GM12875 (cell line): ENCODE data around the gene ADAMTS6.

Source experiments
- H3K4me3 ChIP-seq: one replicate; pipeline ENCODE4 v1.5.1; 2011; ENCODE audit warnings: low read depth, low read length, control low read depth
- CTCF ChIP-seq: IDR thresholded peaks from 2 replicates; pipeline ENCODE4 v1.5.1; 2011; ENCODE audit warnings: low read depth, mild to moderate bottlenecking, control low read depth, inconsistent platforms, low read length, moderate library complexity, borderline replicate concordance; ENCODE audit not compliant: insufficient read depth

Gene ADAMTS6

GRCh38 chr5:65459995-65460394 is 21.7 kb downstream of the ADAMTS6 start:
- no peak for TF ChIP-seq CTCF

GRCh38 chr5:65455064-65455463 is 26.7 kb downstream of the ADAMTS6 start:
- H3K4me3 ChIP-seq, result no peak overlapping the region
- no peak for TF ChIP-seq CTCF

More at GRCh38 chr5:65459995-65460394, 21.7 kb downstream of the ADAMTS6 start:
- no peak overlapping the region for H3K4me3 ChIP-seq

- TF ChIP-seq CTCF, result no peak
- no peak overlapping the region for H3K4me3 ChIP-seq
These were observed 30.3 kb downstream of the ADAMTS6 start for GRCh38 chr5:65451436-65451835.

GRCh38 chr5:65446682-65447081 is 35.0 kb downstream of the ADAMTS6 start:
- no peak for TF ChIP-seq CTCF
- H3K4me3 ChIP-seq, result no peak overlapping the region

- no peak overlapping the region for H3K4me3 ChIP-seq
- TF ChIP-seq CTCF, result no peak
These were observed 39.9 kb downstream of the ADAMTS6 start for GRCh38 chr5:65441800-65442199.

- TF ChIP-seq CTCF, result no peak
- no peak overlapping the region for H3K4me3 ChIP-seq
These were observed 41.3 kb downstream of the ADAMTS6 start for GRCh38 chr5:65440456-65440855.

GRCh38 chr5:65434122-65434521 is 47.6 kb downstream of the ADAMTS6 start:
- no peak for TF ChIP-seq CTCF
- no peak overlapping the region for H3K4me3 ChIP-seq
